GM06990 (cell line): Measurements from ENCODE around the gene DOHH.
A peak's percentile ranks its signal among the peaks of the same experiment; 100 is the strongest.

Experiments
- DNase-seq: peaks from one replicate; pipeline ENCODE4 v3.0.0-alpha.2; 2011; ENCODE audit not compliant: insufficient read length; ENCODE audit errors: extremely low read depth
- H3K27me3 ChIP-seq: replicated peaks from 2 replicates; pipeline ENCODE4 v1.6.0; 2011; ENCODE audit warnings: low read length; ENCODE audit not compliant: control insufficient read depth, insufficient read depth
- H3K36me3 ChIP-seq: 2 replicates; pipeline ENCODE4 v1.5.1; 2011; ENCODE audit warnings: low read length; ENCODE audit not compliant: control insufficient read depth, insufficient read depth
- H3K4me3 ChIP-seq: replicated peaks from 2 replicates; pipeline ENCODE4 v1.5.1; 2011; ENCODE audit warnings: low read depth, mild to moderate bottlenecking, control low read depth, low read length
- TF ChIP-seq, protein P1 (sequence below): IDR thresholded peaks from 2 replicates; pipeline ENCODE4 v1.5.1; 2011; ENCODE audit warnings: low read length, control low read depth, mild to moderate bottlenecking, inconsistent platforms; ENCODE audit not compliant: insufficient read depth, poor library complexity, severe bottlenecking

The DOHH gene, protein sequence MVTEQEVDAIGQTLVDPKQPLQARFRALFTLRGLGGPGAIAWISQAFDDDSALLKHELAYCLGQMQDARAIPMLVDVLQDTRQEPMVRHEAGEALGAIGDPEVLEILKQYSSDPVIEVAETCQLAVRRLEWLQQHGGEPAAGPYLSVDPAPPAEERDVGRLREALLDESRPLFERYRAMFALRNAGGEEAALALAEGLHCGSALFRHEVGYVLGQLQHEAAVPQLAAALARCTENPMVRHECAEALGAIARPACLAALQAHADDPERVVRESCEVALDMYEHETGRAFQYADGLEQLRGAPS

DNA sequence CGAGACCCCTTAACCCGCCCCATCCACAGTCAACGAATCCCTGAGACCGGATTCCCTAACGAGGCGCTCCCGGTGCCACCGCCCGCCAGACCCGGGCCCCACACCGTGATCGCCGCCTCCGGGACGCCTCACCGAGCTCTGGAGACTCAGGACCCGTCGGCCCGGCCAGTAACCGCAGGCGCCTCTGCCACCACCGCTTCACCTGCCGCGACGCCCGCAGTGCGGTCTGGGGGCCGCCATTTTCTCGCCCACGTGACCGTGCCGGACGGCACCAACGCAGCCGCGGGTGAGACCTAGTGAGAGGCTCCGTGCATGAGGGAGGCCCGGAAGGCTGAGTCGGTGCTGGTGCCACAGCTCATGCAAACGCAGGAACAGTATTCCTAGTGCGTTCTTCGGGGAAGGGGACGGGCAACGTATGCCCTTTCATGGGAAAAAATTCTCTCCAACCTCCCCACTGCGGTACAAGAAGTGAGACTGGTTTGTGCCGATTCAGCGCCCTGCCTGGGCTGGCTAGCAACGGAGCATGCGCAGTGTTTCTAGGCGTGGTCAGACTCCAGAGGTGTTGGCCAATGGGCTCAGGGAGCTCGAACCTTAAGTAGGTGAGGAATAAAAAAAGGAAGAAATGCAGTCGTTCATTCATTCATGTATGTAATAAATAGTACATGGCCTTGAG lies at the start of gene DOHH:
TSS of gene DOHH (minus strand) at position 246 of the 673 bp plus-strand sequence. CDS start 3,860 bp downstream, outside the sequence.
- Histone ChIP-seq H3K27me3 (no peaks in the 10 kb centered on the region), H3K4me3 (peak within 1 kb of the TSS; percentile 85), H3K36me3 (peaks cover 1% of the 10 kb centered on the region)
- TF ChIP-seq, protein P1, sequence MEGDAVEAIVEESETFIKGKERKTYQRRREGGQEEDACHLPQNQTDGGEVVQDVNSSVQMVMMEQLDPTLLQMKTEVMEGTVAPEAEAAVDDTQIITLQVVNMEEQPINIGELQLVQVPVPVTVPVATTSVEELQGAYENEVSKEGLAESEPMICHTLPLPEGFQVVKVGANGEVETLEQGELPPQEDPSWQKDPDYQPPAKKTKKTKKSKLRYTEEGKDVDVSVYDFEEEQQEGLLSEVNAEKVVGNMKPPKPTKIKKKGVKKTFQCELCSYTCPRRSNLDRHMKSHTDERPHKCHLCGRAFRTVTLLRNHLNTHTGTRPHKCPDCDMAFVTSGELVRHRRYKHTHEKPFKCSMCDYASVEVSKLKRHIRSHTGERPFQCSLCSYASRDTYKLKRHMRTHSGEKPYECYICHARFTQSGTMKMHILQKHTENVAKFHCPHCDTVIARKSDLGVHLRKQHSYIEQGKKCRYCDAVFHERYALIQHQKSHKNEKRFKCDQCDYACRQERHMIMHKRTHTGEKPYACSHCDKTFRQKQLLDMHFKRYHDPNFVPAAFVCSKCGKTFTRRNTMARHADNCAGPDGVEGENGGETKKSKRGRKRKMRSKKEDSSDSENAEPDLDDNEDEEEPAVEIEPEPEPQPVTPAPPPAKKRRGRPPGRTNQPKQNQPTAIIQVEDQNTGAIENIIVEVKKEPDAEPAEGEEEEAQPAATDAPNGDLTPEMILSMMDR: no peak
- DNase-seq: peak; percentile 97

DNA sequence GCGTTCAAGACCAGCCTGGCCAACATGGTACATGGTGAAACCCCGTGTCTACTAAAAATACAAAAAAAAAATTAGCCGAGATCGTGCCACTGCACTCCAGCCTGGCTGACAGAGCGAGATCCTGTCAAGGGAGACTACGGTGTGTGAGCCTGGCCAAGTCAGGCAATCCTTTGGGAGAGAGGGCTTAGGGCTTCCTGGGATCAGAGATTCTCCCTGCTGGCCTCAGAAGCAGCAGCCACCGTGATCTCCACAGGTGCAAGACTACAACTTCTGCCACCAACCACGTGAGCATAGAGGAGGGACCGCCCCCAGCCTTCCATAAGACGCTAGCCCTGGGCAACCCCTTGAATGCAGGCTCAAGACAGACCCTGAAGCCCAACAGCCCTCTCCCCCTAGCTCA lies 49.3 kb upstream of the DOHH start:
- Histone ChIP-seq H3K4me3 (no peak overlapping the region), H3K36me3 (peaks cover 16% of the 10 kb centered on the region)

DNA sequence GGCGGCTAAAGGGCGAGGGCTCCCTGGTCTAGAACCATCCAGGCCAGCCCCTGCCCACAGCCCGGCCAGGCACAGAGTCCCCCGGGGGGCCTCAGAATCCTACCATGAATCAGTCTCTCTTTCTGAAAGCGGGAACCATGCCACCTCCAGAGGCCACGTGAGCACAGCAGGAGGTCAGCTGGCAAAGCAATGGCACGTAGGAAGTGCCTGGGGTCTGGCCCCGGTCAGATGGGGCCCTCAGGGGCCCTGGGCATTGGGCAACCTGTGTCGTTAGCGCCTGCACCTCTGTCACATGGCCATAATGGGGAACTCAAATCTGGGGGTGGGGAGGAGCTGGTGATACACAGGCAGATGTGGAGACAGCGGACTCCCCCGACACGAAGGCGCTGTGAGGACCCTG lies 48.1 kb upstream of the DOHH start:
- TF ChIP-seq, protein P1: no peak
- H3K4me3 ChIP-seq: no peak overlapping the region
- H3K36me3 ChIP-seq: peaks cover 16% of the 10 kb centered on the region
- H3K27me3 ChIP-seq: no peaks in the 10 kb centered on the region
- no peak for DNase-seq

More for the DNA sequence above, 49.3 kb upstream of the DOHH start:
- DNase-seq: no peak
- no peaks in the 10 kb centered on the region for H3K27me3 ChIP-seq
- TF ChIP-seq, protein P1: no peak

DNA sequence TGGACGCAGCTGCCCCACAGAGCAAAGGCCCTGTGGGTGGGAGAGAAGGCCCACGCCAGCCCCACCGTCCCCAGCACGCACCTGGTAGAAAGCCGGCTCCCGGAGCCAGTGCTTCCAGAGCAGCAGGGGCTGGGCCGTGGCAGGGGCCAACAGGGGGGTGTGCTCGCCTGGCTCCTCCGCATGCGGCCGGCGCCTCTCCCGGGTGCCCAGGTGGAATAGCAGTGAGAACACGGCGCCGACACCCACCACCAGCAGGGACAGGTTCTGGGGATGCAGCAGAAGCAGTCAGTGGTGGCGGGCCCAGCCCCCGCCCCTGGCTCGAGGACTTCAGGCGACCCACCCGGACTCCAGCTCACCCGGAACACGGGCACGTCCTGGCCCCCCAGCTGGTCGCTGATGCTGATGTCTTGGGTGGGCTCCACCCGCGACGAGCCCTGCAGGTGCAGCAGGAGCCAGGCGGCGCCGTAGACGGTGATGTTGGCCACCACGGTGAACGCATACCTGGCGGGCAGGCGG lies 47.4 kb upstream of the DOHH start:
- no peaks in the 10 kb centered on the region for H3K27me3 ChIP-seq
- H3K36me3 ChIP-seq: peaks cover 19% of the 10 kb centered on the region
- H3K4me3 ChIP-seq: no peak overlapping the region
- TF ChIP-seq, protein P1: no peak
- peak; percentile 17 for DNase-seq

DNA sequence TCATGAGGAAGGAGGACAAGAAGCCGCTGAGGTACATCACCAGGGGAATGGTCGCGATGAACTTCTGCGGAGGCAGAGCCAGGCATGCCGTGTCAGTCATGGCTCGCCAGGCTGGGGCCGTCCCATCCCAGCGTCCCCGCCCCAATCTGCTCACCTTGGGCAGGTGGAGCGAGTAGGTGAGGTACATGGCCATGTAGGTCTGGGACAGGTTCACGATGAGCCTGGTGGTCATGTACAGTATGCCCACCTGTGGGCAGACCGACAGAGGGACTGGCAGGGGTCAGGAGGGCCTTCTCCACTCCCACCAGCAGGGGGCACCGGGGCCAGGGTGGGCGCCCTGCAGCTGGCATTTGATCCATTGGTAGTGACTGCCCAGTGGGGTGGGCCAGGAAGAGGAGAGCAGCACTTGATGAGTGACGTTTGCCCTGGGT lies 46.8 kb upstream of the DOHH start:
- peaks cover 21% of the 10 kb centered on the region for H3K36me3 ChIP-seq

More for the DNA sequence above, 46.8 kb upstream of the DOHH start:
- TF ChIP-seq, protein P1: peak; percentile 66
- DNase-seq: peak; percentile 31
- no peak overlapping the region for H3K4me3 ChIP-seq
- no peaks in the 10 kb centered on the region for H3K27me3 ChIP-seq
